Coronary artery (tissue), 2 donors: Measurements from ENCODE around the gene SELL.
"Not testable (repeated sequence)": the region's sequence is repeated elsewhere in the genome, so short reads cannot be mapped to it uniquely, and the experiment has no call there.

Source experiments
- DNase-seq: peaks from one replicate; pipeline ENCODE4 v3.0.0-alpha.2; 2017; ENCODE audit warnings: low spot score
- H3K27ac ChIP-seq, 2 donors: fragments of 200-600 bp; sonication (generic); one replicate each; pipeline ENCODE4 v1.5.1; 2016 to 2019
- H3K4me3 ChIP-seq: fragments of 200-600 bp; sonication (generic); 2 replicates; pipeline ENCODE4 v1.5.1; 2016; ENCODE audit warnings: mild to moderate bottlenecking, moderate library complexity
- CTCF ChIP-seq: fragments of 200-600 bp; sonication (generic); IDR thresholded peaks from one replicate; pipeline ENCODE4 v1.5.1; 2019; ENCODE audit warnings: antibody characterized with exemption

SELL gene

GRCh38 chr1:169682071-169682470 lies 29.3 kb downstream of the SELL start:
- TF ChIP-seq CTCF = no peak
- DNase-seq = no peak
- no peak overlapping the region for H3K27ac ChIP-seq
- H3K4me3 ChIP-seq = no peak overlapping the region

GRCh38 chr1:169681140-169681539 lies 30.3 kb downstream of the SELL start:
- no peak for TF ChIP-seq CTCF
- H3K4me3 ChIP-seq = no peak overlapping the region
- H3K27ac ChIP-seq = no peak overlapping the region
- DNase-seq = no peak

- Histone ChIP-seq H3K4me3 (no peak overlapping the region), H3K27ac (no peak overlapping the region)
- TF ChIP-seq CTCF = no peak
- no peak for DNase-seq
Observed at GRCh38 chr1:169680377-169681019, 30.9 kb downstream of the SELL start.

GRCh38 chr1:169679692-169680091 lies 31.7 kb downstream of the SELL start:
- Histone ChIP-seq H3K27ac (no peak overlapping the region), H3K4me3 (no peak overlapping the region)
- no peak for DNase-seq
- TF ChIP-seq CTCF = no peak

GRCh38 chr1:169676001-169676400 lies 35.4 kb downstream of the SELL start:
- no peak for TF ChIP-seq CTCF
- H3K27ac ChIP-seq = no peak overlapping the region
- DNase-seq = no peak

GRCh38 chr1:169670836-169671235 lies 40.6 kb downstream of the SELL start:
- DNase-seq = no peak
- Histone ChIP-seq H3K4me3 (no peak overlapping the region), H3K27ac (no peak overlapping the region)
- no peak for TF ChIP-seq CTCF

More at GRCh38 chr1:169676001-169676400, 35.4 kb downstream of the SELL start:
- H3K4me3 ChIP-seq = no peak overlapping the region

- H3K4me3 ChIP-seq, H3K27ac ChIP-seq, DNase-seq: not testable (repeated sequence)
Observed at GRCh38 chr1:169670244-169670643, 41.2 kb downstream of the SELL start.

GRCh38 chr1:169667699-169668596 lies 43.5 kb downstream of the SELL start:
- DNase-seq, H3K27ac ChIP-seq, H3K4me3 ChIP-seq: not testable (repeated sequence)

GRCh38 chr1:169667227-169667639 lies 44.2 kb downstream of the SELL start:
- DNase-seq, H3K27ac ChIP-seq, H3K4me3 ChIP-seq: not testable (repeated sequence)

- not testable (repeated sequence) for H3K27ac ChIP-seq, DNase-seq, H3K4me3 ChIP-seq
Observed at GRCh38 chr1:169662680-169663079, 48.7 kb downstream of the SELL start.

- not testable (repeated sequence) for DNase-seq, H3K27ac ChIP-seq, H3K4me3 ChIP-seq
Observed at GRCh38 chr1:169661066-169661465, 50.4 kb downstream of the SELL start.
